ENCODE data around the gene WWOX.

WWOX gene

GRCh38 chr16:78284326-78284725 is 184.9 kb downstream of the WWOX start:
- H3K9ac ChIP-seq: no peak overlapping the region
- no peaks in the 10 kb centered on the region for H4K20me1 ChIP-seq (ENCODE audit: insufficient read depth)
- no peak overlapping the region for H3K4me2 ChIP-seq
- TF ChIP-seq CTCF (conservative IDR thresholded peaks at IDR 0.05; ENCODE audit: low read depth, low read length): no peak
- H2AFZ ChIP-seq (ENCODE audit: low read depth): no peak overlapping the region
- no peak overlapping the region for H3K27ac ChIP-seq
- H3K4me1 ChIP-seq (ENCODE audit: low read depth, poor library complexity, severe bottlenecking): no peaks in the 10 kb centered on the region
- H3K4me3 ChIP-seq (IDR thresholded peaks at IDR 0.05; ENCODE audit: insufficient read depth, low read depth, low read length): no peak overlapping the region
- H3K27me3 ChIP-seq (ENCODE audit: insufficient read depth, low read depth): no peaks in the 10 kb centered on the region
- H3K36me3 ChIP-seq (ENCODE audit: insufficient read depth): no peaks in the 10 kb centered on the region
- H3K79me2 ChIP-seq (ENCODE audit: insufficient read depth, low read depth): no peaks in the 10 kb centered on the region

GRCh38 chr16:78284957-78285434 is 185.5 kb downstream of the WWOX start:
- no peak overlapping the region for H2AFZ ChIP-seq (ENCODE audit: low read depth)
- no peak overlapping the region for H3K4me3 ChIP-seq (IDR thresholded peaks at IDR 0.05; ENCODE audit: insufficient read depth, low read depth, low read length)
- H3K36me3 ChIP-seq (ENCODE audit: insufficient read depth): no peaks in the 10 kb centered on the region
- no peaks in the 10 kb centered on the region for H3K27me3 ChIP-seq (ENCODE audit: insufficient read depth, low read depth)
- TF ChIP-seq CTCF (conservative IDR thresholded peaks at IDR 0.05; ENCODE audit: low read depth, low read length): no peak
- no peak overlapping the region for H3K27ac ChIP-seq
- no peaks in the 10 kb centered on the region for H3K4me1 ChIP-seq (ENCODE audit: low read depth, poor library complexity, severe bottlenecking)
- no peaks in the 10 kb centered on the region for H4K20me1 ChIP-seq (ENCODE audit: insufficient read depth)
- H3K79me2 ChIP-seq (ENCODE audit: insufficient read depth, low read depth): no peaks in the 10 kb centered on the region
- H3K4me2 ChIP-seq: no peak overlapping the region
- H3K9ac ChIP-seq: no peak overlapping the region

GRCh38 chr16:78285437-78285922 is 186.0 kb downstream of the WWOX start:
- no peaks in the 10 kb centered on the region for H3K79me2 ChIP-seq (ENCODE audit: insufficient read depth, low read depth)
- H3K9ac ChIP-seq: no peak overlapping the region
- H3K4me2 ChIP-seq: no peak overlapping the region
- no peaks in the 10 kb centered on the region for H3K36me3 ChIP-seq (ENCODE audit: insufficient read depth)
- TF ChIP-seq CTCF (conservative IDR thresholded peaks at IDR 0.05; ENCODE audit: low read depth, low read length): no peak
- H3K27me3 ChIP-seq (ENCODE audit: insufficient read depth, low read depth): no peaks in the 10 kb centered on the region
- H3K4me1 ChIP-seq (ENCODE audit: low read depth, poor library complexity, severe bottlenecking): no peaks in the 10 kb centered on the region
- no peak overlapping the region for H2AFZ ChIP-seq (ENCODE audit: low read depth)
- H3K27ac ChIP-seq: no peak overlapping the region
- no peaks in the 10 kb centered on the region for H4K20me1 ChIP-seq (ENCODE audit: insufficient read depth)
- no peak overlapping the region for H3K4me3 ChIP-seq (IDR thresholded peaks at IDR 0.05; ENCODE audit: insufficient read depth, low read depth, low read length)

- H3K4me2 ChIP-seq: no peak overlapping the region
- no peak overlapping the region for H3K27ac ChIP-seq
- TF ChIP-seq CTCF (conservative IDR thresholded peaks at IDR 0.05; ENCODE audit: low read depth, low read length): no peak
- H2AFZ ChIP-seq (ENCODE audit: low read depth): no peak overlapping the region
- no peaks in the 10 kb centered on the region for H3K36me3 ChIP-seq (ENCODE audit: insufficient read depth)
- H3K4me3 ChIP-seq (IDR thresholded peaks at IDR 0.05; ENCODE audit: insufficient read depth, low read depth, low read length): no peak overlapping the region
- no peaks in the 10 kb centered on the region for H4K20me1 ChIP-seq (ENCODE audit: insufficient read depth)
- no peak overlapping the region for H3K9ac ChIP-seq
- no peaks in the 10 kb centered on the region for H3K4me1 ChIP-seq (ENCODE audit: low read depth, poor library complexity, severe bottlenecking)
- no peaks in the 10 kb centered on the region for H3K79me2 ChIP-seq (ENCODE audit: insufficient read depth, low read depth)
- H3K27me3 ChIP-seq (ENCODE audit: insufficient read depth, low read depth): no peaks in the 10 kb centered on the region
Observed at GRCh38 chr16:78286065-78286464, 186.6 kb downstream of the WWOX start.

Measured in KMS-11 (cell line).